Progenitor cell of endocrine pancreas (in vitro differentiated cells): Measurements from ENCODE around the gene CYP1A1. TPM values are rescaled to one million over a fixed set of nuclear protein-coding genes. Genes with fewer than 3 reads are reported as not detected.

Source experiments
- DNase-seq: peaks from one replicate; pipeline ENCODE4 v3.0.0; 2021; ENCODE audit warnings: low spot score; ENCODE audit not compliant: unreplicated experiment
- H3K27ac Mint-ChIP-seq: 2 replicates; pipeline ENCODE4 v1.8.0; 2021; ENCODE audit warnings: mild to moderate bottlenecking, moderate library complexity, mixed read lengths
- H3K27me3 Mint-ChIP-seq: 2 replicates; pipeline ENCODE4 v1.8.0; 2021; ENCODE audit warnings: mixed read lengths
- H3K36me3 Mint-ChIP-seq: 2 replicates; pipeline ENCODE4 v1.8.0; 2022; ENCODE audit warnings: mixed read lengths; ENCODE audit not compliant: insufficient read depth
- H3K4me1 Mint-ChIP-seq: 2 replicates; pipeline ENCODE4 v1.8.0; 2021; ENCODE audit warnings: low read depth, mixed read lengths
- H3K4me3 Mint-ChIP-seq: 2 replicates; pipeline ENCODE4 v1.8.0; 2021; ENCODE audit warnings: low read depth, mild to moderate bottlenecking, moderate library complexity, mixed read lengths
- H3K9me3 Mint-ChIP-seq: 2 replicates; pipeline ENCODE4 v1.8.0; 2021; ENCODE audit warnings: low read depth, mixed read lengths
- CTCF ChIP-seq: fragments of 200-600 bp; sonication (generic); IDR thresholded peaks from one replicate; pipeline ENCODE4 v1.5.0; 2021; ENCODE audit warnings: antibody characterized with exemption, mild to moderate bottlenecking; ENCODE audit not compliant: unreplicated experiment
- total RNA-seq: library from RNA; stranded (reverse); gene quantifications from 2 replicates; pipeline ENCODE4 v1.2.1, GENCODE V29; 2021

The CYP1A1 gene
- total RNA-seq, 1 donor from 2014 or later: 1.5 TPM

GRCh38 chr15:74768771-74769342 is 43.5 kb upstream of the CYP1A1 start:
- DNase-seq: peak; percentile 53
- peaks cover 4% of the 10 kb centered on the region for H3K4me1 Mint-ChIP-seq
- peaks cover 17% of the 10 kb centered on the region for H3K27me3 Mint-ChIP-seq
- H3K36me3 Mint-ChIP-seq: no peaks in the 10 kb centered on the region
- TF ChIP-seq CTCF: peak; percentile 83
- H3K9me3 Mint-ChIP-seq: no peaks in the 10 kb centered on the region
- no peak overlapping the region for H3K4me3 Mint-ChIP-seq
- peak overlapping the region; percentile 19 for H3K27ac Mint-ChIP-seq

DNA sequence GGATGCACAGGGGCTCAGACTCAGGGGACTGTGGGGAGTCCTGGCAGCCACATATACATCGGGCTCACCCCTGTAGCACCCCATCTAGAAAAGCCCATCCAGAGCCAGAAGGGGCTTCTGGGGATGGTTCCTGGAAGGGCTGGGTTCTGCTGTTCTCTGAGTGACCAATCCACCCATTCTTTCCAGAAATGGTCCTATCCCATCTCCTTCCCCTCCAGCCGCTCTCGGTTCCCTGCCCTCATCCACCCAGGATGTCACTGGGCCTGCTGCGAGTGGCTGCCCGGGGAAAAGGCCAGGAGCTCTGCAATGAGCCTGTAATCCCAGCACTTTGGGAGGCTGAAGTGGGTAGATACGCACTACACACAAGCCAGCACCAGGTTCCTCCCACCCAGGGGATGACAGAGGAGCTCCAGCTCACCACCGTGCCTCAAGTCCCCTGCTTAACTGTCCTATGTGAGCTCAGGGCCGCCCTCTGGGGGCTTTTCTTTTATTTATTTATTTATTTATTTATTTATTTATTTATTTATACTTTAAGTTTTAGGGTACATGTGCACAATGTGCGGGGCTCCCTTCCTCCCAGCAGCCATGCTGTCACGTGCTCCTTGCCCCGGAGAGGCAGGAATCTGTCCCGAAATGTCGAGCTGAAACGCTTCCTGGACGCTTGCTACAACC is 42.9 kb upstream of the CYP1A1 start:
- no peak for DNase-seq
- no peak for TF ChIP-seq CTCF
- H3K4me1 Mint-ChIP-seq: peaks cover 2% of the 10 kb centered on the region
- H3K9me3 Mint-ChIP-seq: no peaks in the 10 kb centered on the region
- H3K27ac Mint-ChIP-seq: peak overlapping the region; percentile 19
- H3K36me3 Mint-ChIP-seq: no peaks in the 10 kb centered on the region
- H3K4me3 Mint-ChIP-seq: no peak overlapping the region
- peaks cover 17% of the 10 kb centered on the region for H3K27me3 Mint-ChIP-seq

GRCh38 chr15:74767167-74768098 is 42.1 kb upstream of the CYP1A1 start:
- no peak for TF ChIP-seq CTCF
- no peak for DNase-seq
- no peak overlapping the region for H3K4me3 Mint-ChIP-seq
- peaks cover 2% of the 10 kb centered on the region for H3K4me1 Mint-ChIP-seq
- no peaks in the 10 kb centered on the region for H3K36me3 Mint-ChIP-seq
- no peak overlapping the region for H3K27ac Mint-ChIP-seq
- H3K27me3 Mint-ChIP-seq: peaks cover 17% of the 10 kb centered on the region
- H3K9me3 Mint-ChIP-seq: no peaks in the 10 kb centered on the region

GRCh38 chr15:74763416-74763815 is 38.1 kb upstream of the CYP1A1 start:
- Mint-ChIP-seq H3K4me3 (no peak overlapping the region), H3K36me3 (no peaks in the 10 kb centered on the region), H3K4me1 (peaks cover 5% of the 10 kb centered on the region), H3K9me3 (no peaks in the 10 kb centered on the region), H3K27me3 (no peaks in the 10 kb centered on the region), H3K27ac (no peak overlapping the region)
- no peak for TF ChIP-seq CTCF
- DNase-seq: no peak

- H3K4me3 Mint-ChIP-seq: no peak overlapping the region
- DNase-seq: no peak
- H3K27ac Mint-ChIP-seq: no peak overlapping the region
- H3K36me3 Mint-ChIP-seq: no peaks in the 10 kb centered on the region
- no peaks in the 10 kb centered on the region for H3K9me3 Mint-ChIP-seq
- no peaks in the 10 kb centered on the region for H3K27me3 Mint-ChIP-seq
- TF ChIP-seq CTCF: no peak
- peaks cover 5% of the 10 kb centered on the region for H3K4me1 Mint-ChIP-seq
These were observed 37.4 kb upstream of the CYP1A1 start for GRCh38 chr15:74762791-74763150.
